Measurements from ENCODE around the gene SP2. TPM values are rescaled to one million over a fixed set of nuclear protein-coding genes. Genes with fewer than 3 reads are reported as not detected.
A peak's percentile ranks its signal among the peaks of the same experiment; 100 is the strongest.

The SP2 gene
- total RNA-seq, 1 experiment from 2014 or later: 25.6 TPM

GRCh38 chr17:47895347-47895855, 635 bp upstream of the SP2 start:
- ChIA-PET CTCF (interaction anchor here (0.5 to 1.3 kb wide), 6 partner anchors 32 to 376 kb away, joined by 3 to 6 read pairs (median 4); partner anchors contain the start of genes CDK5RAP3 and SCRN2), POLR2A (interaction anchor here (0.5 to 1.5 kb wide), 5 partner anchors 10 to 297 kb away, joined by 3 to 14 read pairs (median 5); no protein-coding TSS in a partner anchor)
- BruUV-seq (replicated peaks): no TSS peak
- ATAC-seq (peak; percentile 0), DNase-seq (ENCODE audit: low read depth, low spot score) (no peak)
- Histone ChIP-seq H3K4me1 (ENCODE audit: control insufficient read depth, insufficient read depth, low read length) (peaks cover 9% of the 10 kb centered on the region; the same call in 1 of the 2 replicates), H3K9me3 (ENCODE audit: control insufficient read depth, insufficient read depth, low read depth, low read length) (no peaks in the 10 kb centered on the region), H3K36me3 (ENCODE audit: control insufficient read depth, insufficient read depth, low read length) (no peaks in the 10 kb centered on the region; the same call in 1 of the 2 replicates), H3K4me3 (ENCODE audit: low read depth in 2 of 2, low read length in 2 of 2) (peak overlapping the region; percentile 82 to 98), H3K27me3 (ENCODE audit: control insufficient read depth, insufficient read depth, low read length) (no peaks in the 10 kb centered on the region), H3K27ac (ENCODE audit: low read length) (peak overlapping the region; percentile 93)
- TF ChIP-seq TCF7L2 (IDR thresholded peaks at IDR 0.05; ENCODE audit: low read depth, low read length) (0 out of 2 replicates have a peak, but pooled peaks have one; percentile 16), POLR2AphosphoS5 (IDR thresholded peaks at IDR 0.05; ENCODE audit: low read depth, low read length) (peak; percentile 98), CTCF (IDR thresholded peaks at IDR 0.05) (no peak), SIN3A (IDR thresholded peaks at IDR 0.05; ENCODE audit: borderline replicate concordance, insufficient read depth, low read depth, low read length) (peak; percentile 90; the same call in 1 of the 2 replicates)
- in situ Hi-C loops (cut with HindIII; ENCODE audit: low pct_unique_long_range_greater_than_20kb, low sequenced_read_pairs): no loop called here
- intact Hi-C loops (cut with micrococcal nuclease; ENCODE audit: unreplicated experiment): no loop called here

DNA sequence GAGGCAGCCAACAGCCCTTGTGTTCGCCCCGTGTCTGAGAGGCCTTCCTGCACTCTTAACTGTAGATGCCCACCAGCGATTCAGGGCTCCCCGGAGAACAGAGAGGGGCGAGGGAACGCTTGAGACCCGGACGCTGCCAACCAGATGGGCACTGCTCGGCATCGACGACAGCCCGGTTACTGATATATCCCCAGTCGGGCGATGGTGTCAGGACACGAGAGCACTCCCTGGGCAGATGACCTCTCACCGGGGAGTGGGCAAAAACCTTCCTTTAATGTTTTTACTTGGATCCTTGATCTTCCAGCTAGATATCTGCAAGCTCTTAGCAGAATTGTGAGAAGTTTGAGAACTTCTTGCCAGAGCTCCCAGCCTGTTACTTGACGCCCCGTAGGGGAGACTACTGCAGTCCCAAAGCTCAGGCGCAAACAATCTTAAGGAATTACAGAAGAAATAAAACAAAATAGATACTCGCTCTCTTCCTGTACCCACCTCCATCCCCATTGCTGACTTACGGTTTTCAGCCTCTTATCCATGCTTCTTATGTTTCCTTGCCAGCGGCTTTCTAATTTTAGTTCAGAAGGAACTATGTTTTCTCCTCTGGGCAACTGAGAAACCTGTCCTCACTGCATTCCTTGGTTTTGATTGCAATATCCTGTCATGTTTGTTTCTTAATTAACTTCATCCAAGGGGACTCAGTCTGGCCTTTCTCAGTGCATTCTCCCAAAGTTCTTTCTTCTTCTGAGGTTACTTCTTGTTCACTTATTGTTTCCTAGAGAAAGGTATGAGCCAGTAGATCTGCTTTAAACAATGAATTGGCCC, 845 bp downstream of the SP2 start:
- Histone ChIP-seq H3K36me3 (ENCODE audit: control insufficient read depth, insufficient read depth, low read length) (no peaks in the 10 kb centered on the region; the same call in 1 of the 2 replicates), H3K27me3 (ENCODE audit: control insufficient read depth, insufficient read depth, low read length) (no peaks in the 10 kb centered on the region), H3K9me3 (ENCODE audit: control insufficient read depth, insufficient read depth, low read depth, low read length) (no peaks in the 10 kb centered on the region), H3K4me1 (ENCODE audit: control insufficient read depth, insufficient read depth, low read length) (peaks cover 9% of the 10 kb centered on the region; the same call in 1 of the 2 replicates), H3K4me3 (ENCODE audit: low read depth in 2 of 2, low read length in 2 of 2) (peak overlapping the region; percentile 79 to 88), H3K27ac (ENCODE audit: low read length) (peak overlapping the region; percentile 98)
- ChIA-PET POLR2A (no interaction called here), CTCF (no interaction called here)
- DNase-seq (ENCODE audit: low read depth, low spot score): no peak
- intact Hi-C loops (cut with micrococcal nuclease; ENCODE audit: unreplicated experiment) (no loop called here), in situ Hi-C loops (cut with HindIII; ENCODE audit: low pct_unique_long_range_greater_than_20kb, low sequenced_read_pairs) (no loop called here)
- BruUV-seq (replicated peaks): no TSS peak
- no peak; the same call in 1 of the 2 replicates for ATAC-seq
- TF ChIP-seq SIN3A (IDR thresholded peaks at IDR 0.05; ENCODE audit: borderline replicate concordance, insufficient read depth, low read depth, low read length) (no peak), CTCF (IDR thresholded peaks at IDR 0.05) (no peak), POLR2AphosphoS5 (IDR thresholded peaks at IDR 0.05; ENCODE audit: low read depth, low read length) (no peak; the same call in 1 of the 2 replicates), TCF7L2 (IDR thresholded peaks at IDR 0.05; ENCODE audit: low read depth, low read length) (no peak)
- TF ChIP-seq, protein P1, sequence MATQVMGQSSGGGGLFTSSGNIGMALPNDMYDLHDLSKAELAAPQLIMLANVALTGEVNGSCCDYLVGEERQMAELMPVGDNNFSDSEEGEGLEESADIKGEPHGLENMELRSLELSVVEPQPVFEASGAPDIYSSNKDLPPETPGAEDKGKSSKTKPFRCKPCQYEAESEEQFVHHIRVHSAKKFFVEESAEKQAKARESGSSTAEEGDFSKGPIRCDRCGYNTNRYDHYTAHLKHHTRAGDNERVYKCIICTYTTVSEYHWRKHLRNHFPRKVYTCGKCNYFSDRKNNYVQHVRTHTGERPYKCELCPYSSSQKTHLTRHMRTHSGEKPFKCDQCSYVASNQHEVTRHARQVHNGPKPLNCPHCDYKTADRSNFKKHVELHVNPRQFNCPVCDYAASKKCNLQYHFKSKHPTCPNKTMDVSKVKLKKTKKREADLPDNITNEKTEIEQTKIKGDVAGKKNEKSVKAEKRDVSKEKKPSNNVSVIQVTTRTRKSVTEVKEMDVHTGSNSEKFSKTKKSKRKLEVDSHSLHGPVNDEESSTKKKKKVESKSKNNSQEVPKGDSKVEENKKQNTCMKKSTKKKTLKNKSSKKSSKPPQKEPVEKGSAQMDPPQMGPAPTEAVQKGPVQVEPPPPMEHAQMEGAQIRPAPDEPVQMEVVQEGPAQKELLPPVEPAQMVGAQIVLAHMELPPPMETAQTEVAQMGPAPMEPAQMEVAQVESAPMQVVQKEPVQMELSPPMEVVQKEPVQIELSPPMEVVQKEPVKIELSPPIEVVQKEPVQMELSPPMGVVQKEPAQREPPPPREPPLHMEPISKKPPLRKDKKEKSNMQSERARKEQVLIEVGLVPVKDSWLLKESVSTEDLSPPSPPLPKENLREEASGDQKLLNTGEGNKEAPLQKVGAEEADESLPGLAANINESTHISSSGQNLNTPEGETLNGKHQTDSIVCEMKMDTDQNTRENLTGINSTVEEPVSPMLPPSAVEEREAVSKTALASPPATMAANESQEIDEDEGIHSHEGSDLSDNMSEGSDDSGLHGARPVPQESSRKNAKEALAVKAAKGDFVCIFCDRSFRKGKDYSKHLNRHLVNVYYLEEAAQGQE (IDR thresholded peaks at IDR 0.05; ENCODE audit: insufficient read depth in 1 of 2, low read depth in 2 of 2, low read length in 1 of 2): no peak; a peak in 1 of 4 replicates
